Measurements from ENCODE around the gene GATA2. TPM values are rescaled to one million over a fixed set of nuclear protein-coding genes. Genes with fewer than 3 reads are reported as not detected.

GATA2 gene
- polyA plus RNA-seq, 3 donors = 0.07 to 0.36 TPM; not detected in 1

DNA sequence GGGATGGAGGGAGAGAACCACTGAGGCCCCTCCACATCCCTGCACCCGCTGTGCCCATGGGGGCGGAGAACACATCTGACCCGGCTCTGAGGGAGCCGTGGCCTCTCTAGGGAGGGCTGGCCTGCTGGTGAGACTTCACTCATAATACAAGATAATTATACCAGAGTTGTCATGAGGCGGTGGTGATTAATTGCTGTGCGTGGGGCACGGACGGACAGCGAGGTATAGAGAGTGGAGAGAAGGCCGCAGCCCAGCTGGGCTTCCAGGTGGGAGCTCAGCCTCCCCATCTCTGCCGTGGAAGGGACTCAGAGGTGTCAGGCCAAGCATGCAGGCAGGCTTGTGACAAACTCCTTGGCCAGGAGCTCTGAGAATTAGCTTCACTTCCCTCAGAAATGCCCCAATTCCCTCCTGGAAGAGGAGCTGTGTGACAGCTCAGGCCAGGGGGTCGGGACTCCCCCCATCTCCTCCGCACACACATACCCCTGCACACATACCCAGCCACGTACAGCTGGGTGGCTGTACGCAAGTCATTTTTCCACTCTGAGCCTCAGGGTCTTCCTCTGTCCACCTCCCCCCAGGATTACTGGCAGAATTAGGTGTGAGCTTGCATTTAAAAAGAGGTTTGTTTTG lies 6.0 kb upstream of the GATA2 start:
- Histone ChIP-seq H3K9ac (ENCODE audit: insufficient read depth, low read length, poor library complexity, severe bottlenecking) (no peak overlapping the region), H4K20me1 (ENCODE audit: insufficient read depth, low read length) (no peaks in the 10 kb centered on the region), H3K27ac (ENCODE audit: low read depth in 1 of 2, low read length in 2 of 2) (no peak overlapping the region), H3K9me3 (replicated peaks in 1 of 2; ENCODE audit: control insufficient read depth in 1 of 2, insufficient read depth in 1 of 2, low read length in 2 of 2) (peaks cover 0 to 7% of the 10 kb centered on the region in 2 donors), H3K27me3 (ENCODE audit: control insufficient read depth in 2 of 2, insufficient read depth in 2 of 2, low read length in 2 of 2) (peaks cover 4 to 43% of the 10 kb centered on the region in 2 donors), H3K4me1 (ENCODE audit: control insufficient read depth in 1 of 2, insufficient read depth in 2 of 2, low read length in 2 of 2) (peaks cover 4 to 10% of the 10 kb centered on the region in 2 donors), H2AFZ (ENCODE audit: insufficient read depth, low read depth, low read length, poor library complexity, severe bottlenecking) (no peak overlapping the region), H3K4me3 (replicated peaks in 1 of 3; ENCODE audit: low read depth in 2 of 3, low read length in 3 of 3) (no peak overlapping the region), H3K79me2 (ENCODE audit: insufficient read depth, low read length) (no peaks in the 10 kb centered on the region), H3K4me2 (replicated peaks; ENCODE audit: extremely low read depth, low read length, poor library complexity, severe bottlenecking) (no peak overlapping the region), H3K36me3 (replicated peaks in 1 of 2; ENCODE audit: control insufficient read depth in 1 of 2, insufficient read depth in 2 of 2, low read length in 2 of 2) (no peaks in the 10 kb centered on the region)
- Mint-ChIP-seq H3K4me1 (peaks cover 9% of the 10 kb centered on the region), H3K27me3 (ENCODE audit: low read depth in 3 of 3) (peaks cover 38 to 56% (median 47%) of the 10 kb centered on the region in 3 donors), H3K27ac (no peak overlapping the region), H3K4me3 (peak overlapping the region in 1 of 2 donors; percentile 58), H3K36me3 (peaks cover 0 to 8% of the 10 kb centered on the region in 2 donors), H3K9me3 (peaks cover 0 to 9% (median 0%) of the 10 kb centered on the region in 7 donors)
- no peak for DNase-seq
- WGBS (ENCODE audit: insufficient coverage) = 98% methylated on average over 7 of the region's 15 CpGs
- intact Hi-C loops (cut with micrococcal nuclease) = loop anchor here (5.0 to 10.0 kb wide), 2 partner anchors 108 to 404 kb away; no protein-coding TSS in a partner anchor
- TF ChIP-seq, protein P1, sequence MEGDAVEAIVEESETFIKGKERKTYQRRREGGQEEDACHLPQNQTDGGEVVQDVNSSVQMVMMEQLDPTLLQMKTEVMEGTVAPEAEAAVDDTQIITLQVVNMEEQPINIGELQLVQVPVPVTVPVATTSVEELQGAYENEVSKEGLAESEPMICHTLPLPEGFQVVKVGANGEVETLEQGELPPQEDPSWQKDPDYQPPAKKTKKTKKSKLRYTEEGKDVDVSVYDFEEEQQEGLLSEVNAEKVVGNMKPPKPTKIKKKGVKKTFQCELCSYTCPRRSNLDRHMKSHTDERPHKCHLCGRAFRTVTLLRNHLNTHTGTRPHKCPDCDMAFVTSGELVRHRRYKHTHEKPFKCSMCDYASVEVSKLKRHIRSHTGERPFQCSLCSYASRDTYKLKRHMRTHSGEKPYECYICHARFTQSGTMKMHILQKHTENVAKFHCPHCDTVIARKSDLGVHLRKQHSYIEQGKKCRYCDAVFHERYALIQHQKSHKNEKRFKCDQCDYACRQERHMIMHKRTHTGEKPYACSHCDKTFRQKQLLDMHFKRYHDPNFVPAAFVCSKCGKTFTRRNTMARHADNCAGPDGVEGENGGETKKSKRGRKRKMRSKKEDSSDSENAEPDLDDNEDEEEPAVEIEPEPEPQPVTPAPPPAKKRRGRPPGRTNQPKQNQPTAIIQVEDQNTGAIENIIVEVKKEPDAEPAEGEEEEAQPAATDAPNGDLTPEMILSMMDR (IDR thresholded peaks at IDR 0.05) = no peak

DNA sequence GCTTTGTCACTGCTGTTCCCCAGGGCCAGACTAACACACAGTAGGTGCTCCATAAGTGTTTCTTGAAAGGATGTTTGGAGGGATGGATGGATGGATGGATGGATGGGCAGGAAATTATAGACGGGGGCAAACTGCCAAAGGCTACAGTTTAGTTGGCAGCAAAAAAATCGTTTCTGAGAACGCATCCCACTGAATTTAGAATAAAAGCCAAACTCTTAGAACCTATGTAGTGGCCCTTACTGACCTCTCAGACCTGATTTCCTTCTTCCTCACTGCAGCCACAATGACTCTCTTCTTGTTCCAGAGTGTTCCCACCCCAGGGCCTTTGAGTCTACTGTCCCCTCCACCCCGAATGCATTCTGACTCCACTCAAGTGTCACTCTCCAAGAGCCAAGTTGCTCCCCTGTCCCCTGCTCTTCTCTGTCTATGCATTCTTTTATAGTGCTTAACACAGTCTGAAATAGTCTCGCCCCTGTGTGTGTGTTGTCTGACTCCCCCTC lies 5.2 kb upstream of the GATA2 start:
- Mint-ChIP-seq H3K36me3 (peaks cover 0 to 8% of the 10 kb centered on the region in 2 donors), H3K4me3 (peak overlapping the region; percentile 35 to 58), H3K9me3 (peaks cover 0 to 12% (median 0%) of the 10 kb centered on the region in 7 donors), H3K27ac (peak overlapping the region in 1 of 7 donors; percentile 55), H3K27me3 (ENCODE audit: low read depth in 3 of 3) (peaks cover 46 to 61% (median 55%) of the 10 kb centered on the region in 3 donors), H3K4me1 (peaks cover 12% of the 10 kb centered on the region)
- Histone ChIP-seq H3K4me3 (replicated peaks in 1 of 3; ENCODE audit: low read depth in 2 of 3, low read length in 3 of 3) (peak overlapping the region in 1 of 3 experiments; percentile 70), H3K27me3 (ENCODE audit: control insufficient read depth in 2 of 2, insufficient read depth in 2 of 2, low read length in 2 of 2) (peaks cover 12 to 52% of the 10 kb centered on the region in 2 donors), H3K79me2 (ENCODE audit: insufficient read depth, low read length) (no peaks in the 10 kb centered on the region), H4K20me1 (ENCODE audit: insufficient read depth, low read length) (no peaks in the 10 kb centered on the region), H3K9ac (ENCODE audit: insufficient read depth, low read length, poor library complexity, severe bottlenecking) (no peak overlapping the region), H3K27ac (ENCODE audit: low read depth in 1 of 2, low read length in 2 of 2) (no peak overlapping the region), H3K4me1 (ENCODE audit: control insufficient read depth in 1 of 2, insufficient read depth in 2 of 2, low read length in 2 of 2) (peaks cover 6 to 11% of the 10 kb centered on the region in 2 donors), H2AFZ (ENCODE audit: insufficient read depth, low read depth, low read length, poor library complexity, severe bottlenecking) (no peak overlapping the region), H3K9me3 (replicated peaks in 1 of 2; ENCODE audit: control insufficient read depth in 1 of 2, insufficient read depth in 1 of 2, low read length in 2 of 2) (peaks cover 0 to 16% of the 10 kb centered on the region in 2 donors), H3K4me2 (replicated peaks; ENCODE audit: extremely low read depth, low read length, poor library complexity, severe bottlenecking) (peak overlapping the region; percentile 79), H3K36me3 (replicated peaks in 1 of 2; ENCODE audit: control insufficient read depth in 1 of 2, insufficient read depth in 2 of 2, low read length in 2 of 2) (no peaks in the 10 kb centered on the region)
- intact Hi-C loops (cut with micrococcal nuclease) = loop anchor here (5.0 to 10.0 kb wide), 2 partner anchors 109 to 403 kb away; no protein-coding TSS in a partner anchor
- 0% methylated on average over 2 of the region's 5 CpGs for WGBS (ENCODE audit: insufficient coverage)
- TF ChIP-seq, protein P1 (IDR thresholded peaks at IDR 0.05) = peak; percentile 33
- DNase-seq = no peak

Measured in CD14-positive monocyte (primary cell).